A549 (cell line): ENCODE data around the gene CHST15.

ENCODE experiments used
- CBX8 ChIP-seq: fragments of 200-600 bp; sonication (generic); IDR thresholded peaks from 2 replicates; pipeline ENCODE4 v1.6.1; 2016
- CTCF ChIP-seq: fragments of >200 bp; sonication (Bioruptor Twin); formaldehyde crosslinking; IDR thresholded peaks from 3 replicates; pipeline ENCODE4 v1.5.1; 2016
- EP300 ChIP-seq, 2 experiments: fragments of >200 bp; sonication (Bioruptor Twin); formaldehyde crosslinking; IDR thresholded peaks; 2 replicates in 1 of 2; 3 replicates in 1 of 2; pipeline ENCODE4 v1.6.1; 2016 to 2017
- JUN ChIP-seq, 2 experiments: fragments of >200 bp; sonication (Bioruptor Twin); formaldehyde crosslinking; IDR thresholded peaks; 2 replicates in 1 of 2; 3 replicates in 1 of 2; pipeline ENCODE4 v1.6.1; 2016 to 2017
- NFE2L2 ChIP-seq: fragments of 150-350 bp; conservative IDR thresholded peaks from 2 replicates; pipeline ENCODE4 v1.6.1; 2014; ENCODE audit warnings: low read length
- PBX3 ChIP-seq: IDR thresholded peaks from 2 replicates; pipeline ENCODE4 v1.6.1; 2012
- POLR2A ChIP-seq: IDR thresholded peaks from 2 replicates; pipeline ENCODE4 v1.6.1; 2012; ENCODE audit warnings: mild to moderate bottlenecking, low read length
- POLR2AphosphoS2 ChIP-seq: conservative IDR thresholded peaks from 2 replicates; pipeline ENCODE4 v1.6.1; 2012; ENCODE audit warnings: low read length, improper control_type of control experiment, inconsistent platforms
- RCOR1 ChIP-seq: fragments of 150-350 bp; IDR thresholded peaks from 2 replicates; pipeline ENCODE4 v1.6.1; 2014; ENCODE audit warnings: antibody characterized with exemption, low read length, low read depth
- REST ChIP-seq: fragments of 200-600 bp; sonication (generic); IDR thresholded peaks from 2 replicates; pipeline ENCODE4 v1.6.1; 2016; ENCODE audit warnings: antibody characterized with exemption, mild to moderate bottlenecking, moderate library complexity
- RFX5 ChIP-seq: fragments of 450-650 bp; IDR thresholded peaks from 2 replicates; pipeline ENCODE4 v1.7.1; 2014; ENCODE audit warnings: antibody characterized with exemption, mild to moderate bottlenecking, moderate library complexity

- no peak for TF ChIP-seq REST
- TF ChIP-seq CBX8: no peak
- TF ChIP-seq POLR2A: no peak
- no peak for TF ChIP-seq CTCF
- TF ChIP-seq NFE2L2: no peak
- TF ChIP-seq RFX5: no peak
- TF ChIP-seq EP300 (IDR thresholded peaks at IDR 0.05): no peak
- TF ChIP-seq JUN (IDR thresholded peaks at IDR 0.05): no peak
- TF ChIP-seq POLR2AphosphoS2: no peak
- no peak for TF ChIP-seq RCOR1
- no peak for TF ChIP-seq PBX3
Measured at GRCh38 chr10:124083740-124084397, 9.5 kb downstream of the CHST15 start.
